H1 (cell line): ENCODE data around the gene MRPL11.

Source experiments
- ASH2L ChIP-seq: fragments of 200-600, 300-600 bp; sonication (generic); IDR thresholded peaks from one replicate; pipeline ENCODE4 v1.7.1; 2017; ENCODE audit warnings: low read length
- CEBPB ChIP-seq: IDR thresholded peaks from 2 replicates; pipeline ENCODE4 v1.6.1; 2012; ENCODE audit warnings: low read depth, low read length
- EP300 ChIP-seq, 2 experiments: IDR thresholded peaks; 1 replicate in 1 of 2; 2 replicates in 1 of 2; pipeline ENCODE4 v1.6.1; 2011 to 2012; ENCODE audit warnings: low read depth in 2 of 2, low read length in 2 of 2, mild to moderate bottlenecking in 2 of 2, borderline replicate concordance in 1 of 2, inconsistent platforms in 1 of 2, moderate library complexity in 1 of 2
- JUN ChIP-seq: IDR thresholded peaks from 2 replicates; pipeline ENCODE4 v1.6.1; 2011; ENCODE audit warnings: low read depth, mild to moderate bottlenecking, improper control_type of control experiment, low read length
- KDM1A ChIP-seq: fragments of 200-600, 300-600 bp; sonication (generic); IDR thresholded peaks from 2 replicates; pipeline ENCODE4 v1.7.1; 2016; ENCODE audit warnings: mild to moderate bottlenecking, low read length, borderline replicate concordance
- POLR2A ChIP-seq, 2 experiments: IDR thresholded peaks; 1 replicate in 1 of 2; 2 replicates in 1 of 2; pipeline ENCODE4 v1.6.1; 2011; ENCODE audit warnings: low read depth in 2 of 2, low read length in 2 of 2, mild to moderate bottlenecking in 2 of 2; ENCODE audit errors: control extremely low read depth in 1 of 2
- RFX5 ChIP-seq: IDR thresholded peaks from 2 replicates; pipeline ENCODE4 v1.6.1; 2011; ENCODE audit warnings: low read depth, low read length, improper control_type of control experiment, borderline replicate concordance
- RXRA ChIP-seq: IDR thresholded peaks from 2 replicates; pipeline ENCODE4 v1.6.1; 2011; ENCODE audit warnings: low read depth, mild to moderate bottlenecking, low read length, moderate library complexity; ENCODE audit not compliant: insufficient read depth
- SIN3A ChIP-seq, 2 experiments: IDR thresholded peaks in 1 of 2; conservative IDR thresholded peaks in 1 of 2; 2 replicates each; pipeline ENCODE4 v1.6.1; 2011 to 2012; ENCODE audit warnings: low read length in 2 of 2, improper control_type of control experiment in 1 of 2, low read depth in 1 of 2, mild to moderate bottlenecking in 1 of 2
- SP1 ChIP-seq: IDR thresholded peaks from 2 replicates; pipeline ENCODE4 v1.6.1; 2011; ENCODE audit warnings: low read depth, low read length
- TAF1 ChIP-seq: IDR thresholded peaks from 2 replicates; pipeline ENCODE4 v1.6.1; 2011; ENCODE audit warnings: mild to moderate bottlenecking, low read depth, low read length
- TF ChIP-seq, protein P1 (sequence below), 3 experiments: IDR thresholded peaks; 1 replicate in 2 of 3; 2 replicates in 1 of 3; pipeline versions ENCODE4 v1.5.1 to v1.6.1; 2011; ENCODE audit warnings: low read length in 3 of 3, mild to moderate bottlenecking in 3 of 3, inconsistent platforms in 2 of 3, low read depth in 1 of 3, moderate library complexity in 1 of 3; ENCODE audit not compliant: insufficient read depth in 1 of 3; ENCODE audit errors: control extremely low read depth in 1 of 3

GRCh38 chr11:66473167-66473566 lies 34.5 kb upstream of the MRPL11 start:
- TF ChIP-seq RFX5, result no peak
- TF ChIP-seq, protein P1, sequence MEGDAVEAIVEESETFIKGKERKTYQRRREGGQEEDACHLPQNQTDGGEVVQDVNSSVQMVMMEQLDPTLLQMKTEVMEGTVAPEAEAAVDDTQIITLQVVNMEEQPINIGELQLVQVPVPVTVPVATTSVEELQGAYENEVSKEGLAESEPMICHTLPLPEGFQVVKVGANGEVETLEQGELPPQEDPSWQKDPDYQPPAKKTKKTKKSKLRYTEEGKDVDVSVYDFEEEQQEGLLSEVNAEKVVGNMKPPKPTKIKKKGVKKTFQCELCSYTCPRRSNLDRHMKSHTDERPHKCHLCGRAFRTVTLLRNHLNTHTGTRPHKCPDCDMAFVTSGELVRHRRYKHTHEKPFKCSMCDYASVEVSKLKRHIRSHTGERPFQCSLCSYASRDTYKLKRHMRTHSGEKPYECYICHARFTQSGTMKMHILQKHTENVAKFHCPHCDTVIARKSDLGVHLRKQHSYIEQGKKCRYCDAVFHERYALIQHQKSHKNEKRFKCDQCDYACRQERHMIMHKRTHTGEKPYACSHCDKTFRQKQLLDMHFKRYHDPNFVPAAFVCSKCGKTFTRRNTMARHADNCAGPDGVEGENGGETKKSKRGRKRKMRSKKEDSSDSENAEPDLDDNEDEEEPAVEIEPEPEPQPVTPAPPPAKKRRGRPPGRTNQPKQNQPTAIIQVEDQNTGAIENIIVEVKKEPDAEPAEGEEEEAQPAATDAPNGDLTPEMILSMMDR (IDR thresholded peaks at IDR 0.05; ENCODE audit: control extremely low read depth in 1 of 3, insufficient read depth in 1 of 3, low read depth in 1 of 3, low read length in 3 of 3), result no peak
- TF ChIP-seq KDM1A, result no peak
- TF ChIP-seq JUN, result no peak
- TF ChIP-seq TAF1, result no peak
- no peak for TF ChIP-seq SIN3A (conservative IDR thresholded peaks at IDR 0.05 in 1 of 2, IDR thresholded peaks at IDR 0.05 in 1 of 2; ENCODE audit: low read depth in 1 of 2, low read length in 2 of 2)
- no peak for TF ChIP-seq CEBPB
- TF ChIP-seq POLR2A (IDR thresholded peaks at IDR 0.05; ENCODE audit: control extremely low read depth in 1 of 2, low read depth in 2 of 2, low read length in 2 of 2), result no peak
- no peak for TF ChIP-seq RXRA
- no peak for TF ChIP-seq SP1
- TF ChIP-seq EP300 (IDR thresholded peaks at IDR 0.05; ENCODE audit: borderline replicate concordance in 1 of 2, low read depth in 2 of 2, low read length in 2 of 2), result no peak
- TF ChIP-seq ASH2L, result no peak
